Measurements from ENCODE around the gene MPIG6B.
A peak's percentile ranks its signal among the peaks of the same experiment; 100 is the strongest.

The MPIG6B gene

GRCh38 chr6:31769684-31770371, 46.7 kb downstream of the MPIG6B start:
- peak; percentile 43 for DNase-seq

DNA sequence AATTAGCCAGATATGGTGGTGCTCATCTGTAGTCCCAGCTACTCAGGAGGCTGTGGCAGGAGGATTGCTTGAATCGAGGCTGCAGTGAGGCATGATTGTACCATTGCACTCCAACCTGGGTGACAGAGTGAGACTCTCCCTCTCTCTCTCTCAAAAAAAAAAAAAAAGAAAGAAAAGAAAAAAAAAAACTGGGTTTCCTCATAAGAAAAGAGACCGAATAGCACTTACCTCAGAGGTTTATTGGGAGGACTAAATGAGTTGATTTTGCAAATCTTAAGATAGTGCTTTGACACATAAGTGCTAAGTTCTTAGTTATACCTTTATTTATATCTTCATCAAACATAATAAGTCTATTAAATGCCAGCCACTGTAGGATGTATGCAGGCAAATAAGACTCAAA, 47.7 kb downstream of the MPIG6B start:
- DNase-seq, result no peak

DNA sequence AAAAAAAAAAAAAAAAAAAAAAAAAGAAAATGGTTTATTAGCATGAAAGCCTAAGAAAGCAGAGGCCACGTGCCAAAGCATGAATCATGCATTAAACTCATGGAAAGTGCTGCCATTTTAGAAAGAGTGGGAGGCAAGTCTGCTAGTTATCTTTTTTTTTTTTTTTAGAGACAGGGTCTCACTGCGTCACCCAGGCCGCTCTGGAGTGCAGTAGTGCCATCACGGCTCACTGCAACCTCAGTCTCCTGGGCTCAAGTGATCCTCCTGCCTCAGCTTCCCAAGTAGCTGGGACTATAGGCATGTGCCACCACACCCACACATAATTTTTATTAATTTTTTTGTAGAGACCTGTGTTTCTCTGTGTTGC, 48.8 kb downstream of the MPIG6B start:
- DNase-seq, result peak; percentile 44

GRCh38 chr6:31775184-31775583, 52.0 kb downstream of the MPIG6B start:
- no peak for DNase-seq

GRCh38 chr6:31775633-31776484, 52.7 kb downstream of the MPIG6B start:
- DNase-seq, result no peak

Data from fibroblast of upper back skin (primary cell).